Vagina (tissue), 2 donors: ENCODE results near the gene KCNQ4. TPM values are rescaled to one million over a fixed set of nuclear protein-coding genes. Genes with fewer than 3 reads are reported as not detected.

Experiments used
- DNase-seq, 2 donors: peaks; one replicate each; pipeline ENCODE4 v3.0.0-alpha.2; 2017; ENCODE audit errors: extremely low spot score in 2 of 2
- H3K27ac ChIP-seq: fragments of 200-600 bp; sonication (generic); one replicate; pipeline ENCODE4 v1.5.1; 2019
- H3K27me3 ChIP-seq: fragments of 200-600 bp; sonication (generic); one replicate; pipeline ENCODE4 v1.5.1; 2019
- H3K36me3 ChIP-seq, 2 donors: fragments of 200-600 bp; sonication (generic); one replicate each; pipeline ENCODE4 v1.5.1; 2017 to 2019
- H3K4me1 ChIP-seq: fragments of 200-600 bp; sonication (generic); one replicate; pipeline ENCODE4 v1.5.1; 2019
- H3K4me3 ChIP-seq, 2 donors: fragments of 200-600 bp; sonication (generic); 1 replicate in 1 of 2; 2 replicates in 1 of 2; pipeline ENCODE4 v1.5.1; 2016 to 2019
- H3K9me3 ChIP-seq: fragments of 200-600 bp; sonication (generic); one replicate; pipeline ENCODE4 v1.5.1; 2019
- CTCF ChIP-seq, 3 experiments: fragments of 450-650 bp in 2 of 3; fragments of 200-600 bp in 1 of 3; sonication (generic) in 1 of 3; IDR thresholded peaks; one replicate each; pipeline ENCODE4 v1.5.1; 2017 to 2019; ENCODE audit warnings: antibody characterized with exemption in 3 of 3, mild to moderate bottlenecking in 2 of 3, moderate library complexity in 2 of 3
- POLR2A ChIP-seq, 2 donors: fragments of 450-650 bp; IDR thresholded peaks; one replicate each; pipeline ENCODE4 v1.6.1; 2017; ENCODE audit warnings: antibody characterized with exemption in 2 of 2, mild to moderate bottlenecking in 2 of 2, moderate library complexity in 2 of 2
- POLR2AphosphoS5 ChIP-seq, 2 donors: sonication (generic); formaldehyde crosslinking; IDR thresholded peaks; one replicate each; pipeline ENCODE4 v1.9.0; 2017; ENCODE audit warnings: antibody characterized with exemption in 2 of 2, mild to moderate bottlenecking in 2 of 2, low read depth in 1 of 2; ENCODE audit not compliant: insufficient read depth in 1 of 2
- intact Hi-C: fragments of 100-400 bp; cut with DNase I; formaldehyde crosslinking; loops from one replicate; pipeline ENCODE4 v1.15.1; 2023
- total RNA-seq: library from RNA; depleted of rRNA; stranded (reverse); fragments of >200 nt; gene quantifications from one replicate; pipeline ENCODE4 v1.2.3, GENCODE V29; 2016

Gene KCNQ4
- 2.0 TPM for total RNA-seq

- Histone ChIP-seq H3K9me3 (no peaks in the 10 kb centered on the region), H3K27ac (peak within 1 kb of the TSS; percentile 72), H3K4me1 (peaks cover 29% of the 10 kb centered on the region), H3K36me3 (no peaks in the 10 kb centered on the region), H3K4me3 (peak within 1 kb of the TSS; percentile 46 to 68), H3K27me3 (no peaks in the 10 kb centered on the region)
- intact Hi-C loops, result no loop called here
- DNase-seq, result no peak
- TF ChIP-seq POLR2A (IDR thresholded peaks at IDR 0.05), result no peak
- no peak for TF ChIP-seq CTCF (IDR thresholded peaks at IDR 0.05)
- no peak for TF ChIP-seq POLR2AphosphoS5 (IDR thresholded peaks at IDR 0.05; ENCODE audit: insufficient read depth in 1 of 2, low read depth in 1 of 2)
Observed at GRCh38 chr1:40783001-40783905, at the start of gene KCNQ4. TSS of gene KCNQ4 (plus strand) at chr1:40783787. CDS start at chr1:40784094, 307 bp downstream.

- Histone ChIP-seq H3K27me3 (no peaks in the 10 kb centered on the region), H3K9me3 (no peaks in the 10 kb centered on the region), H3K4me1 (peaks cover 41% of the 10 kb centered on the region), H3K36me3 (peaks cover 0 to 14% of the 10 kb centered on the region in 2 donors), H3K27ac (no peak overlapping the region), H3K4me3 (no peak overlapping the region)
- intact Hi-C loops, result no loop called here
- no peak for TF ChIP-seq CTCF (IDR thresholded peaks at IDR 0.05)
- TF ChIP-seq POLR2AphosphoS5 (IDR thresholded peaks at IDR 0.05; ENCODE audit: insufficient read depth in 1 of 2, low read depth in 1 of 2), result no peak
- TF ChIP-seq POLR2A (IDR thresholded peaks at IDR 0.05), result no peak
- no peak for DNase-seq
Observed at GRCh38 chr1:40734882-40735628, 48.5 kb upstream of the KCNQ4 start.

GRCh38 chr1:40736085-40736531 is 47.5 kb upstream of the KCNQ4 start:
- intact Hi-C loops, result no loop called here
- peaks cover 51% of the 10 kb centered on the region for H3K4me1 ChIP-seq
- peaks cover 0 to 15% of the 10 kb centered on the region in 2 donors for H3K36me3 ChIP-seq
- no peak for DNase-seq
- TF ChIP-seq CTCF (IDR thresholded peaks at IDR 0.05), result no peak
- no peaks in the 10 kb centered on the region for H3K27me3 ChIP-seq
- H3K27ac ChIP-seq, result no peak overlapping the region
- H3K9me3 ChIP-seq, result no peaks in the 10 kb centered on the region
- H3K4me3 ChIP-seq, result no peak overlapping the region

GRCh38 chr1:40738831-40739230 is 44.8 kb upstream of the KCNQ4 start:
- Histone ChIP-seq H3K4me3 (no peak overlapping the region), H3K27me3 (no peaks in the 10 kb centered on the region), H3K4me1 (peaks cover 41% of the 10 kb centered on the region), H3K9me3 (no peaks in the 10 kb centered on the region), H3K36me3 (peaks cover 0 to 21% of the 10 kb centered on the region in 2 donors), H3K27ac (peak overlapping the region; percentile 18)
- no peak for DNase-seq
- intact Hi-C loops, result no loop called here
- TF ChIP-seq POLR2A (IDR thresholded peaks at IDR 0.05), result no peak

GRCh38 chr1:40739455-40740008 is 44.1 kb upstream of the KCNQ4 start:
- no peaks in the 10 kb centered on the region for H3K9me3 ChIP-seq
- TF ChIP-seq POLR2A (IDR thresholded peaks at IDR 0.05), result no peak
- no peak for TF ChIP-seq POLR2AphosphoS5 (IDR thresholded peaks at IDR 0.05; ENCODE audit: insufficient read depth in 1 of 2, low read depth in 1 of 2)
- no peak for TF ChIP-seq CTCF (IDR thresholded peaks at IDR 0.05)
- no peaks in the 10 kb centered on the region for H3K27me3 ChIP-seq
- no peak overlapping the region for H3K4me3 ChIP-seq
- intact Hi-C loops, result no loop called here
- H3K27ac ChIP-seq, result peak overlapping the region; percentile 18
- peaks cover 0 to 21% of the 10 kb centered on the region in 2 donors for H3K36me3 ChIP-seq
- H3K4me1 ChIP-seq, result peaks cover 41% of the 10 kb centered on the region
- DNase-seq, result no peak
